OCI-LY7 (cell line): ENCODE results near the gene CLASP2. TPM values are rescaled to one million over a fixed set of nuclear protein-coding genes. Genes with fewer than 3 reads are reported as not detected.

Experiments used
- BruUV-seq: library from RNA; stranded (reverse); fragments of 400-500 nt; replicated peaks from 2 replicates; lab custom pipeline; 2021; lab: Mats Ljungman, UMichigan
- CTCF ChIA-PET: fragments of 300-600 bp; sonication (Branson Sonifier 250); formaldehyde crosslinking; loops from one replicate; lab custom pipeline; 2022; ENCODE audit warnings: antibody characterized with exemption; ENCODE audit not compliant: unreplicated experiment; lab: Charles Lee
- POLR2A ChIA-PET: fragments of 300-600 bp; sonication (Branson Sonifier 250); formaldehyde crosslinking; loops from one replicate; lab custom pipeline; 2022; ENCODE audit warnings: antibody characterized with exemption; lab: Charles Lee
- DNase-seq: peaks from one replicate; pipeline ENCODE4 v3.0.0-alpha.2; 2015; ENCODE audit warnings: low spot score
- H2AFZ ChIP-seq: fragments of 200-600 bp; sonication (generic), shearing (Covaris generic); 2 replicates; pipeline ENCODE4 v1.6.1; 2014; ENCODE audit warnings: mild to moderate bottlenecking, antibody characterized with exemption, low read length, moderate library complexity
- H3K27ac ChIP-seq: fragments of 200-600 bp; sonication (generic); 2 replicates; pipeline ENCODE4 v1.5.1; 2014; ENCODE audit warnings: mixed run types, low read depth, mild to moderate bottlenecking, moderate library complexity, low read length, inconsistent platforms; ENCODE audit not compliant: poor library complexity, severe bottlenecking
- H3K36me3 ChIP-seq: fragments of 200-600 bp; sonication (generic); 2 replicates; pipeline ENCODE4 v1.6.1; 2014; ENCODE audit warnings: mild to moderate bottlenecking, antibody characterized with exemption, low read length, moderate library complexity, mixed read lengths; ENCODE audit not compliant: insufficient read depth
- H3K4me1 ChIP-seq: fragments of 200-600 bp; sonication (generic); 2 replicates; pipeline ENCODE4 v1.5.1; 2014; ENCODE audit warnings: mild to moderate bottlenecking, low read length; ENCODE audit not compliant: insufficient read depth, poor library complexity, severe bottlenecking
- H3K4me2 ChIP-seq: fragments of 200-600 bp; sonication (generic); 2 replicates; pipeline ENCODE4 v1.6.1; 2014; ENCODE audit warnings: mild to moderate bottlenecking, low read length
- H3K4me3 ChIP-seq: fragments of 200-600 bp; sonication (generic); 2 replicates; pipeline ENCODE4 v1.5.1; 2014; ENCODE audit warnings: mild to moderate bottlenecking, low read depth, low read length; ENCODE audit not compliant: poor library complexity, severe bottlenecking
- H3K79me2 ChIP-seq: fragments of 200-600 bp; sonication (generic); 2 replicates; pipeline ENCODE4 v1.6.1; 2016; ENCODE audit warnings: low read depth, mild to moderate bottlenecking, low read length, moderate library complexity, mixed read lengths; ENCODE audit not compliant: insufficient read depth
- H3K9me2 ChIP-seq: fragments of 200-600 bp; sonication (generic); 2 replicates; pipeline ENCODE4 v1.6.1; 2016; ENCODE audit warnings: mild to moderate bottlenecking, low read length, mixed read lengths; ENCODE audit not compliant: insufficient read depth
- H3K9me3 ChIP-seq: fragments of 200-600 bp; sonication (generic); 2 replicates; pipeline ENCODE4 v1.6.1; 2014; ENCODE audit warnings: mild to moderate bottlenecking, mixed run types, low read length, mixed read lengths
- H4K20me1 ChIP-seq: fragments of 200-600 bp; sonication (generic); 2 replicates; pipeline ENCODE4 v1.6.1; 2014; ENCODE audit warnings: mild to moderate bottlenecking, antibody characterized with exemption, low read length, moderate library complexity, mixed read lengths; ENCODE audit not compliant: insufficient read depth
- CTCF ChIP-seq: fragments of 200-600 bp; sonication (generic); conservative IDR thresholded peaks from 2 replicates; pipeline ENCODE4 v1.5.1; 2014; ENCODE audit warnings: mild to moderate bottlenecking, antibody characterized with exemption, low read length, moderate library complexity, mixed read lengths
- EZH2phosphoT487 ChIP-seq: fragments of 200-600 bp; sonication (generic); IDR thresholded peaks from 2 replicates; pipeline ENCODE4 v1.6.1; 2018; ENCODE audit warnings: low read depth, borderline replicate concordance, mild to moderate bottlenecking, mixed run types, antibody characterized with exemption, low read length, moderate library complexity, mixed read lengths
- intact Hi-C: fragments of 100-400 bp; cut with micrococcal nuclease; formaldehyde crosslinking; loops from one replicate; pipeline ENCODE4 v1.10.0; 2022; ENCODE audit not compliant: unreplicated experiment
- total RNA-seq, 2 experiments: library from RNA; depleted of rRNA in 1 of 2; stranded (reverse); fragments of >200 nt in 1 of 2; shearing (Covaris generic) in 1 of 2; gene quantifications; 2 replicates each; pipeline ENCODE4 v1.2.3, GENCODE V29; 2014 to 2022

The CLASP2 gene
- total RNA-seq, 2 experiments from 2014 or later = 95.5 to 99.1 TPM

GRCh38 chr3:33722626-33723370 lies 4.7 kb upstream of the CLASP2 start:
- intact Hi-C loops = no loop called here
- BruUV-seq = no TSS peak
- no peak overlapping the region for H2AFZ ChIP-seq
- DNase-seq = no peak
- no peak for TF ChIP-seq CTCF
- no peak for TF ChIP-seq EZH2phosphoT487
- peaks cover 7% of the 10 kb centered on the region; the same call in 1 of the 2 replicates for H3K9me3 ChIP-seq
- no peaks in the 10 kb centered on the region for H4K20me1 ChIP-seq
- no peaks in the 10 kb centered on the region for H3K36me3 ChIP-seq
- H3K4me2 ChIP-seq = no peak overlapping the region
- no peak overlapping the region for H3K4me3 ChIP-seq
- ChIA-PET POLR2A (no interaction called here), CTCF (no interaction called here)
- peaks cover 8% of the 10 kb centered on the region for H3K4me1 ChIP-seq
- H3K27ac ChIP-seq = no peak overlapping the region
- H3K79me2 ChIP-seq = no peaks in the 10 kb centered on the region
- H3K9me2 ChIP-seq = no peaks in the 10 kb centered on the region

- Histone ChIP-seq H3K4me1 (peaks cover 8% of the 10 kb centered on the region), H3K4me3 (no peak overlapping the region), H3K9me3 (peaks cover 7% of the 10 kb centered on the region; the same call in 1 of the 2 replicates), H3K79me2 (peaks cover 3% of the 10 kb centered on the region; the same call in 1 of the 2 replicates), H3K36me3 (no peaks in the 10 kb centered on the region), H3K9me2 (no peaks in the 10 kb centered on the region), H3K4me2 (no peak overlapping the region), H4K20me1 (peaks cover under 1% of the 10 kb centered on the region; the same call in 1 of the 2 replicates), H2AFZ (no peak overlapping the region), H3K27ac (no peak overlapping the region)
- intact Hi-C loops = no loop called here
- POLR2A ChIA-PET = no interaction called here
- no TSS peak for BruUV-seq
- DNase-seq = no peak
- no peak for TF ChIP-seq CTCF
- TF ChIP-seq EZH2phosphoT487 = no peak
- CTCF ChIA-PET = no interaction called here
These were observed 4.1 kb upstream of the CLASP2 start for GRCh38 chr3:33722191-33722590.

- CTCF ChIA-PET = no interaction called here
- Histone ChIP-seq H3K4me3 (peak overlapping the region; percentile 94), H3K9me3 (peaks cover 7% of the 10 kb centered on the region; the same call in 1 of the 2 replicates), H2AFZ (peak overlapping the region; percentile 99), H3K4me2 (peak overlapping the region; percentile 98), H3K9me2 (no peaks in the 10 kb centered on the region), H3K36me3 (peaks cover 6% of the 10 kb centered on the region; the same call in 1 of the 2 replicates), H3K4me1 (peaks cover 27% of the 10 kb centered on the region), H3K27ac (peak overlapping the region; percentile 69), H3K79me2 (peaks cover 40% of the 10 kb centered on the region), H4K20me1 (peaks cover 18% of the 10 kb centered on the region; the same call in 1 of the 2 replicates)
- TSS peak; percentile 91 for BruUV-seq
- TF ChIP-seq EZH2phosphoT487 (no peak), CTCF (no peak)
- POLR2A ChIA-PET = interaction anchor here (1.3 kb wide), 1 partner anchor 12 kb away, joined by 4 read pairs; no protein-coding TSS in a partner anchor
- intact Hi-C loops = loop anchor here (5.0 kb wide), 1 partner anchor 69 kb away; no protein-coding TSS in a partner anchor
- no peak for DNase-seq
These were observed 497 bp upstream of the CLASP2 start for GRCh38 chr3:33718595-33718907.
